HG03460 (cell line): ENCODE data around the gene VPS26B.
"Not testable (repeated sequence)": the region's sequence is repeated elsewhere in the genome, so short reads cannot be mapped to it uniquely, and the experiment has no call there.

Experiments
- ATAC-seq: cut with Tn5 transposase; IDR thresholded peaks from one replicate; pipeline ENCODE4 v1.9.1; 2021; ENCODE audit not compliant: unreplicated experiment

VPS26B gene

GRCh38 chr11:134278356-134278755, 53.9 kb downstream of the VPS26B start:
- ATAC-seq = no peak

- not testable (repeated sequence) for ATAC-seq
Observed at GRCh38 chr11:134281635-134282034, 57.2 kb downstream of the VPS26B start.

GRCh38 chr11:134282121-134283045, 57.9 kb downstream of the VPS26B start:
- ATAC-seq = no peak

DNA sequence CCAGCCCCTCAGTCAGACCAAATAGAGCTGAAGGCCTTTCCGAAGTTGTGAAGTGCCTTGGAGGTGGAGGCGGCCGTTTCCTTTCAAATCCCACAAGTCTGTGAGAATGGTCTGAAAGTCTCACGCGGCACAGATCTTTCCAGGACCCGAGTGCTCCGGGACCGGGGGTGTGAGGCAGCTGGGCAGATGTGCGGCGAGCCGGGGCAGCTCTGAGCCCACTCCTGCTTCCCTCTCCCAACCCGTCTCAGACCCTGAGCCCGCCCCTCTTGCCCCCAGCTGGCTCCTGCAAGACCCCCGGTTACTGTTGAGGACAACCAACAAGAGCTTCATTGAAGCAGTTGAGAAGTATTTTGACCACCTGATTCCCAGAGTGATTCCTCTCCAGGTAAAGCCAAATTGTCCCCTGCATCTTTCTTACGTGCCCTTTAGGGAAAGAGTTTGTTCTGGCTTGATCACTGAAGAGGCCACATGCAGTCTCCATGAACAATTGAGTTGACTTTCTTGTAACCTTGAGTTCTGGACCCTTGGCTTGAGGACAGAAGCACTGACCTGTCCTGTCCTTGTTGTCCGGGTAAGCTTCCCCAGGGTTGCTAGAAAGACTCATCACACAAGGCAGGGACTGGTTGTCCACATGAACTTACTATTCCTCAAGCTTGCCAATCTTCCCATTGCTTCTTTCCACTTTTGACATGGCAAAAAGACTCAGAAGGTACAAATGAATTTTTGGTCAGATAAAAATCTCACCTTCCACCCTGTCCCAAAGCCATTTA, 59.2 kb downstream of the VPS26B start:
- ATAC-seq = no peak

- not testable (repeated sequence) for ATAC-seq
Observed at GRCh38 chr11:134284349-134284748, 59.9 kb downstream of the VPS26B start.

GRCh38 chr11:134287561-134287960, 63.1 kb downstream of the VPS26B start:
- ATAC-seq = no peak

DNA sequence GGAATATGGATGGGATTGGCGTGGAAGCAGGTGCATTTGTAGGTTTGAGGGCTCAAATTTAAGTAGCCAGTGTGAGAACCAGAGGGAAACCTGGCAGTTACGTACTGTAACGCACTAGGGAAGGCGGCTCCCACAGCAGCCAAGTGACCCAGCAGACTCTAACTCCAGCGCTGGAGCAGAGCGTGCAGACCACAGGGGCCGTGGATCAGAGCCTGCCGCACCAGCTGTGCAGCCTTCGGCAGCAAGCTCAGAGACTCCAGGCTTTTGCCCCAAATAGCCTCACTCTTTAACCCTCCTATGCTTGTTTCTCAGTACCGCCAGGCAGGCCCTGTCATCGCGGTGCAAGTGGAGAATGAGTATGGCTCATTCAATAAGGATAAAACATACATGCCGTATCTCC, 64.0 kb downstream of the VPS26B start:
- no peak for ATAC-seq

DNA sequence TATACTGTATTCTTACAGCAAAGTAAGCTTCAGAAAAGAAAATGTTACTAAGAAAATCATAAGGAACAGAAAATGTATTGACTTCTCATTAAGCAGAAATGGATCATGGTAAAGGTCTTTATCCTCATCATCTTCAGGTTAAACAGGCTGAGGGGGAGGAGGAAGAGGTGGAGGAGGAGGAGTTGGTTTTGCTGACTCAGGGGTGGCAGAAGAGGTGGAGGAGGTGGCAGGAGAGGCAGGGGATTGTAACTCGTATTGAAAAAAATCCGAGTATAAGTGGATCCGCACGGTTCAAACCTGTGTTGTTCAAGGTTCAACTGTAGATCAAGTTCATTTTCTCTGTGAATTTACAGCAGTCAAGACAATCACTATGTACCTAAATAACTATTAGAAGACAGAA, 64.7 kb downstream of the VPS26B start:
- ATAC-seq = no peak

- no peak for ATAC-seq
Observed at GRCh38 chr11:134289789-134290188, 65.3 kb downstream of the VPS26B start.

GRCh38 chr11:134290646-134291045, 66.2 kb downstream of the VPS26B start:
- ATAC-seq = no peak

GRCh38 chr11:134291196-134291595, 66.7 kb downstream of the VPS26B start:
- no peak for ATAC-seq

GRCh38 chr11:134292661-134293060, 68.2 kb downstream of the VPS26B start:
- ATAC-seq = no peak

DNA sequence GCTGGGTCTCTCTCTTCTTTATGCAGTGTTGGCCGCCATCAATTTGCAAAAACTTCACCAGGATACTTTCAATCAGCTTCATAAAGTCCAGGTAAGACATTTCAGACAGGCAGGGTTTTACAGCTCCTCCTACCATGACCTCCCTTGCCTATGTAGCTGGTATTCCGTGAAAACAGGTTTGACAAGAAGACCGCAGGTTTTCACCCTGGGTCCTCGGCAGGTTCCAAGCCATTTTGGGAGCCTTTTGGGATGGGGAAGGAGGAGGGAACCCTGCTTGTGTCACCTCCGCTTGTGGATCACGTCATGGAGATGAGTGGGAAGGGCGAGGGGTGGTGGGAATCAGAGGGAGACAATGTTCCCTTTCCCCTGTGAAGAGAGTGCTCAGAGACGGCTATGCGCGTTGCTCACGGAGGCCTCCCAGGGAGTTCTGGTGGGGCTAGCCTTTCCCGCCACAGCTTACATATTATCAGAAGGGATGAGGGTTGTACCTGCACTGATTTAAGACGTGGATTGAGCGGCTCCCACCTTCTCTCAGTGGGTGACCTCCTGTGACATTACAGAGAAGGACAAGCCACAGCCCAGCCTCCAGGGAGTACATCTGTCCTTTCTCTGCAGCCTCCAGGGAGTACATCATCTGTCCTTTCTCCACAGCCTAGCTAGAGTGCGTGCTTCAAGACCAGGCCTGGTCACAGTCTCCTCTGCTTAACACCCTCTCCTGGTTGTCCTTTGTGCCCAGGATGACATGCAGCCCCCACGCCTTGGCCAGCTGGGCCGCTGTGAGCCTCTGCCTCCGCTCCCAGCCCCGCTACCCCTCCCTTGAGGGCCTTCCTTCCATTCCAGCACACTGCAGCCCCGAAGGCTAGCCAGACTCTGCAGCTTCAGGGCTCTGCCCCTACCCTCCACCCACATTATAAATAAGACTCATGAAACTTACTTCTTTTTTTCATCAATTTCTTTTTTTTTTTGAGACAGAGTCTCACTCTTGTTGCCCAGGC, 68.9 kb downstream of the VPS26B start:
- ATAC-seq = no peak

DNA sequence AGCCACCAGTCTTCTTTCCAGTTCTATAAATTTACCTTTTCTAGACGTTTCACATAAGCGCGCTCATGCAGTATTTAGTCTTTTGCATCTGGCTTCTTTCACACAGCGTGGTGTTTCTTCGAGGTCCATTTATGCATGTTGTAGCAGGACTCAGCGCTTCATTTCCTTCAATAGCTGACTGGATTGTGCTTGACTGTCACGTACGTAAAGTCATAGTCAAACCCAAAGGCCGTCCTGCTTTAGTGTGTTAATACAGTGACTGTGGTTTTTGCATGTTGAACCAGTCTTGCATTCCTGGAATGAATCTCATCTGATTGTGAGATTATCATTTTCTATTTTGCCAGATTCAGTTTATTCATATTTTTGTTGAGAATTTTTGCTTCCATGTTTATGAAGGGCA, 70.2 kb downstream of the VPS26B start:
- no peak for ATAC-seq
